Hematopoietic multipotent progenitor cell treated with erythropoietin and hydrocortisone succinate and interleukin-3 and kit ligand, for 17 days (in vitro differentiated cells): ENCODE results near the gene PLPPR3.
"Not testable (repeated sequence)": the region's sequence is repeated elsewhere in the genome, so short reads cannot be mapped to it uniquely, and the experiment has no call there.

Experiments
- DNase-seq: peaks from one replicate; pipeline ENCODE4 v3.0.0-alpha.2; 2015; ENCODE audit warnings: low spot score

Gene PLPPR3

GRCh38 chr19:821825-822503 lies at the start of gene PLPPR3:
TSS of gene PLPPR3 (minus strand) at chr19:821955. CDS start at chr19:821559, 396 bp downstream.
- DNase-seq, result no peak

GRCh38 chr19:870963-871401 lies 49.2 kb upstream of the PLPPR3 start:
- no peak for DNase-seq

GRCh38 chr19:870314-870713 lies 48.6 kb upstream of the PLPPR3 start:
- no peak for DNase-seq

- no peak for DNase-seq
Measured at GRCh38 chr19:869245-870177, 47.8 kb upstream of the PLPPR3 start.

DNA sequence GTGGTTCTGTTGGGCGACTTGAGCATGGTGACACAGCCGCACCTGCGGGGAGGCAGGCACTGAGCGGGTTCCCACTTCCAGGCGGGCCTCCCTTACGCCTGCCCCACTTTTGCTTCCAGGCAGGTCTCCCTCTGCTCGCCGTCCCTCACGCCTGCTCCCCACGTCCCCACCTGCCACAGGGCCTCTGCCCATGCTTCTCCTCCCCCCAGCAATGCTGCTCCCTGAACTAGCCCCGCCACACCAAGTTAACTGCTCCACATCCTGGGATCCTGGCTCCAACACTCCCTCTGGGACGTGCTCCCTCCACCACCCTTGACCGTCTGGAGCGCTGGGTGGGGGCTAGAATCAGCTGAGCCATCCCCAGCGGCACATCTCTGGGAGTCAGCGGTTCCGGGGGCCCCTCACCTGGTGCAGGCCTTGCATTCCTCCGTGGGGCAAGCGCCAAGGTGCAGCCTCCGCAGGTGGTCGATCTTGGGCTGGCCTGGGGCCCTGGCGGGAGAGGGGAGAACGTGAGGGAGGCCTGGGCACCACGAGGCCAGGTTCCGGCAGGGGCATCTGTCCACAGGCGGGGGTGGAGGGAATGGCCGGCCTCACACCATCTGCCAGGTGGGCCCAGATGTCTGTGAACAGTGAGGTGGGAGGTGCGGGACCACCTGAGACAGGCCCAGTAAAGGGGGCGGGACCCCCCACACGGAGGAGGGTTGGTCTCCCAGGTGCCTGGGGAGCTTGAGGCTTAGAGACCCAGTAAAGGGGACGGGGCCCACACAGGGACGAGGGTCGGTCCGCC lies 46.9 kb upstream of the PLPPR3 start:
- no peak for DNase-seq

GRCh38 chr19:867855-868457 lies 46.2 kb upstream of the PLPPR3 start:
- DNase-seq, result no peak

- DNase-seq, result no peak
Measured at GRCh38 chr19:867301-867793, 45.6 kb upstream of the PLPPR3 start.

GRCh38 chr19:866769-867300 lies 45.1 kb upstream of the PLPPR3 start:
- no peak for DNase-seq

DNA sequence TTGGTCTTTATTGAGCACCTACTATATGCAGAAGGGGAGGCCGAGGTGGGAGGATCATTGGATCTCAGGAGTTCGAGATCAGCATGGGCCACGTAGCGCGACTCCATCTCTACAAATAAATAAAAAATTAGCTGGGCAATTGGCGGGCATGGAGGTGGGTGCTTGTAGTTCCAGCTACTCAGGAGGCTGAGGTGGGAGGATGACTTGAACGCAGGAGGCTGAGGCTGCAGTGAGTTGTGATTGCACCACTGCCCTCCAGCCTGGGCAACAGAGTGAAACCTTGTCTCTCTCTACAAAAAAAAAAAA lies 41.5 kb upstream of the PLPPR3 start:
- no peak for DNase-seq

DNA sequence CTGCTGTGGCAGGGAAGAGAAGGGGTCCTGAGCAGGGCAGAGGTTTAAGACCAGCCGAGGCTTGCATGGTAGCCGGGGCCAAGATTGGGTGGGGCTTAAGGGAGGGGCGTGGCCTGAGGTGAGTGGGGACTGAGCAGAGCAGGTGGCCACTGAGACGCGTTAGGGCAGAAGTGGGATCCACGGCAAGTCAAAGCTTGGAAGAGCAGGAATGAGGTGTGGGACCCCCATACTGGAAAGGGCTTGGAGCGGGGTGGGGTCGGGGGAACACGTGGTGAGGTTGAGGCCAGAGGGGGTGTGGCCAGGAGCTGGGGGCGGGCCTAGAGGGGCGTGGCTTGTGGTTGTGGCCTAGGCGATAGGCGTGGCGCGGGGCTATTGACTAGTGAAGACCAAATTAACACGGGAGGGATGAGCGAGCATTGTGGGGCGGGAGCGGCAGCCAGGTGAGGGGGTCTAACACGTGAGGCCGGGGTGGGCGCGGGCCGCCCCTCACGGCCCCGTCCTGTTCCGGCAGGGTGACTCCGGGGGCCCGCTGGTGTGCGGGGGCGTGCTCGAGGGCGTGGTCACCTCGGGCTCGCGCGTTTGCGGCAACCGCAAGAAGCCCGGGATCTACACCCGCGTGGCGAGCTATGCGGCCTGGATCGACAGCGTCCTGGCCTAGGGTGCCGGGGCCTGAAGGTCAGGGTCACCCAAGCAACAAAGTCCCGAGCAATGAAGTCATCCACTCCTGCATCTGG lies 41.0 kb upstream of the PLPPR3 start:
- DNase-seq, result peak; percentile 74

DNA sequence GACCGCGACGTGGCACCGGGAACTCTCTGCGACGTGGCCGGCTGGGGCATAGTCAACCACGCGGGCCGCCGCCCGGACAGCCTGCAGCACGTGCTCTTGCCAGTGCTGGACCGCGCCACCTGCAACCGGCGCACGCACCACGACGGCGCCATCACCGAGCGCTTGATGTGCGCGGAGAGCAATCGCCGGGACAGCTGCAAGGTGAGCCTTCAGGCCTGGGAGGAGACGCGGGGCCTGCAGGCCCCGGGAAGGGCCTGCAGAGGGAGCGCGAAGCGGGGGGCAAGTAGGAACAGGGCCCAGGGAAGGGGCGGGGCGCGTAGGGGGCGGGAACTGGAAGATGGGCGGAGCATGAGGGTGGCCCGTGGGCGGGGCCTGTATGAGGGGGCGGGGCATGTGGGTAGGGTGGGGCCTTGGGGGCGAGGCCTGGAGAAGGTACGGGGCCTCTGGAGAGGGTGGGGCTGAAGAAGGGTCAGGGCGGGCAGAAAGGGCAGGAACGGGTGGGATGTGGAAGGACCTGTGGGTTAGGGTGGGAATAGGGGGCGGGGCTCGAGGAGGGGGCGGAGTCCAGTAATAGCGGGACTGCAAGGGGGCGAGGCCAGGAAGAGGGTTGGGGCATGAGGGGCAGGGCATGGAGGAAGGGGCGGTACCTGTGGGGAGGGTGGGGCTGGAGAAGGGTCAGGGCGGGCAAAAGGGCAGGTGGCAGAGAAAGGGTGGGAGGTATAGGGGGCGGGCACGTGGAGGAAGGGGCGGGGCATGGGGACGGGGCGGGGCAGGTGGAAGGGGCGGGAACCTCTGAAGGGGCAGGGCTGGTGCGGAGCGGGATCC lies 40.2 kb upstream of the PLPPR3 start:
- DNase-seq, result peak; percentile 65

DNA sequence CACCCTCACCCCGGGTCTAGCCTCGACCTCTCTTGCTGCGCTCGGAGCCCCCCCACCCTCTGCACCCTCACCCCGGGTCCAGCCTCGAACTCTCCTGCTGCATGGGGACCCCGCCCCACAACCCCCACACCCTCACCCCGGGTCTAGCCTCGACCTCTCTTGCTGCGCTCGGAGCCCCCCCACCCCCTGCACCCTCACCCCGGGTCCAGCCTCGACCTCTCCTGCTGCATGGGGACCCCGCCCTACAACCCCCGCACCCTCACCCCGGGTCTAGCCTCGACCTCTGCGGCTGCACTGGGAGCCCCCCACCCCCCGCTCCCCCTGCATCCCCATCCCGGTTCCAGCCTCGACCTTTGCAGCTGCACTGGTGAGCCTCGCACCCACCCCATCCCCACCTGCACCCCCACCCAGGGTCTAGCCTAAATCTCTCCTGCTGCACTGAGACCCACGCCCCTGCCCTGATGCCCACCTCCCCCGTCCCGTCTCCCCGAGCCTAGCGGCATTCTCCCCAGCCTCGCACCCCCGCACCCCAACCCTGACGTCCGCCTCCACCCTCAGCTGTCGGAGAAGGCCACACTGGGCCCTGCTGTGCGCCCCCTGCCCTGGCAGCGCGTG lies 39.5 kb upstream of the PLPPR3 start:
- DNase-seq, result no peak

DNA sequence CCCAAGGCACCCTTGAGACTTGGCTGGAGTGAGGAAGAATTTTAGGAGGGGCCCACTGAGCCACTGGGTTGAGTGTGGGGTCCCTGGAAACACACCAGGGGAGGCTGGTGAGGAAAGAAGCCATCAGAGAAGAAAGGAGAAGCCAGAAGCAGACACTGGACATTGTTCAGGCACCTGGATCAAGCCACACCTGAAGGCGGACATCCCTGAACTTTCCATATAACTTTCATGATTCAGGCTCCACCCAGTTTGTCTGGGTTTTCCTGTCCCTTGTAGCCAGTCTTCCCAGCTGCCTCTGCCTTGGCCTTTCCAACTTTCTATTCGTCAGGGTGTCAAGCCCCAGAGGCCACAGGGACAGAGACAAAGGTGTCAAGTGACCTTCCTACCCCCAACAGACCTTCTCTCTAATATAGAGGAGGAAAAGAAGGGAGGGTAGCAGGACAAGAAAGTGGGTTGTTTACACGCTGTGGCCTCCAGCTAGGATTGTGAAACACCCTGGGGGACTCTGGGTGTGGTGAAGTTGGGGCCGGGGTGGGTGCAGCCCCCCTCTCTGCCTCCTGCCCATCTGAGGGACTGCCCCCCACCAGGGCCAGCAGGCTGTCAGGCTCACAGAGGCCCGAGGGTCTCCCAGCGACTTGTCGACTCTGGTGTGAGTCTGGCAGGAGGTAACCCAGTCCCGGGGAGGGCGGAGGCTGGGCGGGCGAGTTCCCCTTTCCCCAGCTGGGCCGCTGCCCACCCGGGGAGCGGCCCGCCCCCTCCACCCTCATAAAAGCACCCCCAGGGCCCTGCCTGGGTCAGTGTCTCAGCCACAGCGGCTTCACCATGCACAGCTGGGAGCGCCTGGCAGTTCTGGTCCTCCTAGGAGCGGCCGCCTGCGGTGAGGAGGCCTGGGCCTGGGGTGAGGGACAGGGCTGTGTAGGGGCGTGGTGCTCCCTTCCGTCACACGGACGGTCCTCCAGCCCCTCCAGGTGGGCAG lies 37.4 kb upstream of the PLPPR3 start, which contains the start of gene CFD:
CFD (plus strand) TSS at position 797 of the 976 bp plus-strand sequence; CDS start at position 823, 26 bp downstream.
- no peak for DNase-seq

DNA sequence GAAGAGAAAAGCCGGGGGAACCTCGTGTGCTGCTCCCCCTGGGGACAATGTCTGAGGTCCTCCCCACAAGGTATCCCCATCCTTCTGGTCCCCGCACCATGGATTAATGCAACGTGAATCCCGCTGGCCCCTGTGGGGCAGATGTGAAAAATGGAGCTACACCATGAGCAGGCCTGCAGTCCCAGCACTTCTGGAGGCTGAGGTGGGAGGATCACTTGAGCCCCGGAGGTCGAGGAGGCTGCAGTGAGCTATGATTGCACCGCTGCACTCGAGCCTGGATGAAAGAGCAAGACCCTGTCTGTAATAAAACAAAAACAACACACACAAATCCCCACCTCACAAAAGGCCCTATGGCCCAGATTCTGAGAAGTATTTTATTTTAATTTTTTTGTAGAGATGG lies 36.5 kb upstream of the PLPPR3 start:
- DNase-seq, result no peak

DNA sequence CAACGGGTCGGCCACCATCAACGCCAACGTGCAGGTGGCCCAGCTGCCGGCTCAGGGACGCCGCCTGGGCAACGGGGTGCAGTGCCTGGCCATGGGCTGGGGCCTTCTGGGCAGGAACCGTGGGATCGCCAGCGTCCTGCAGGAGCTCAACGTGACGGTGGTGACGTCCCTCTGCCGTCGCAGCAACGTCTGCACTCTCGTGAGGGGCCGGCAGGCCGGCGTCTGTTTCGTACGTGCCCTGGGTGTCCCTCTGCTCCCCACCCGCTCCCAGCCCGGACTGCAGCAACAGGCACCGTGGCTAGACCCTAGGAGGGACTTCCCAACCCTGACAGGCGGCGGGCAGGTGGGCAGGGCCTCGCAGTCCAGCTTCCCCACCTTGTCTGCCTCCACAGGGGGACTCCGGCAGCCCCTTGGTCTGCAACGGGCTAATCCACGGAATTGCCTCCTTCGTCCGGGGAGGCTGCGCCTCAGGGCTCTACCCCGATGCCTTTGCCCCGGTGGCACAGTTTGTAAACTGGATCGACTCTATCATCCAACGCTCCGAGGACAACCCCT lies 33.9 kb upstream of the PLPPR3 start:
- DNase-seq, result no peak

DNA sequence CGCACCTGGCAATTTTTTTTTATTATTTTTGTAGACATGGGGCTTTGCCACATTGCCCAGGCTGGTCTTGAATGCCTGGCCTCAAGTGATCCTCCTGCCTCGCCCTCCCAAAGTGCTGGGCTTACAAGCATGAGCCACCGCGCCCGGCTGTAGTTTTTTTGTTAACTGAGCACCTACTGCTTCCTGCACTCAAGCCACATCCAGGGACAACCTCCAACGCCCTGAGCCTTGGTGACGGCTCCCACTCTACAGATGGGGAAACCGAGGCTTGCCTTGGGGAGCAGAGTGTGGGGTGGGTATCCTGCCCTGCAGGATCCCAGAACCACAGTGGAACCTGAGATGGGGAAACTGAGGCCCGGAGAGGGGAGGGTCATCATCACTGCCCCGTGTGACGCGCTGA lies 33.4 kb upstream of the PLPPR3 start:
- no peak for DNase-seq

- DNase-seq, result no peak
Measured at GRCh38 chr19:854549-854948, 32.8 kb upstream of the PLPPR3 start.

GRCh38 chr19:853614-854220 lies 32.0 kb upstream of the PLPPR3 start:
- not testable (repeated sequence) for DNase-seq
